22Rv1 (cell line): Measurements from ENCODE around the gene SDHAF4.

Source experiments
- ZFX ChIP-seq: fragments of 450-650 bp; IDR thresholded peaks from 2 replicates; pipeline ENCODE4 v1.6.1; 2017; ENCODE audit warnings: antibody characterized with exemption, borderline replicate concordance
- TF ChIP-seq, protein P1 (sequence below): fragments of 450-650 bp; IDR thresholded peaks from 2 replicates; pipeline ENCODE4 v1.5.1; 2017; ENCODE audit warnings: mild to moderate bottlenecking

DNA sequence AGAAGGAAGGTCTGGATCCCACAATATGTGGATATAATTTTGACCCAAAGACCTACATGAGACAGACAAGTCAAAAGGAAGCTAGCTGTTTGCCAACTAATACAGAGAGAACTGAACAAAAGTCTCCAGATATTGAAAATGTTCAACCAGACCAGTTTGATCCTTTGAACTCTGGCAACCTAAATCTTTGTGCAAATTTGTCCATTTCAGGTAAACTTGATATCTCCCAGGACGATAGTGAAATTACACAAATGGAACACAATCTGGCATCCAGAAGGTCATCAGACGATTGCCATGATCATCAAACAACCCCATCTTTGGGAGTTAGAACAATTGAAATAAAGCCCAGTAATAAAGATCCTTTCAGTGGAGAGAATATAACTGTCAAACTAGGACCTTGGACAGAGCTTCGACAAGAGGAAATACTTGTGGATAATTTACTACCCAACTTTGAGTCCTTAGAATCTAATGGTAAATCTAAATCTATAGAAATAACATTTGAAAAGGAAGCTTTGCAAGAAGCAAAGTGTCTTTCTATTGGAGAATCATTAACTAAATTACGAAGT, 41.9 kb upstream of the SDHAF4 start:
- TF ChIP-seq, protein P1, sequence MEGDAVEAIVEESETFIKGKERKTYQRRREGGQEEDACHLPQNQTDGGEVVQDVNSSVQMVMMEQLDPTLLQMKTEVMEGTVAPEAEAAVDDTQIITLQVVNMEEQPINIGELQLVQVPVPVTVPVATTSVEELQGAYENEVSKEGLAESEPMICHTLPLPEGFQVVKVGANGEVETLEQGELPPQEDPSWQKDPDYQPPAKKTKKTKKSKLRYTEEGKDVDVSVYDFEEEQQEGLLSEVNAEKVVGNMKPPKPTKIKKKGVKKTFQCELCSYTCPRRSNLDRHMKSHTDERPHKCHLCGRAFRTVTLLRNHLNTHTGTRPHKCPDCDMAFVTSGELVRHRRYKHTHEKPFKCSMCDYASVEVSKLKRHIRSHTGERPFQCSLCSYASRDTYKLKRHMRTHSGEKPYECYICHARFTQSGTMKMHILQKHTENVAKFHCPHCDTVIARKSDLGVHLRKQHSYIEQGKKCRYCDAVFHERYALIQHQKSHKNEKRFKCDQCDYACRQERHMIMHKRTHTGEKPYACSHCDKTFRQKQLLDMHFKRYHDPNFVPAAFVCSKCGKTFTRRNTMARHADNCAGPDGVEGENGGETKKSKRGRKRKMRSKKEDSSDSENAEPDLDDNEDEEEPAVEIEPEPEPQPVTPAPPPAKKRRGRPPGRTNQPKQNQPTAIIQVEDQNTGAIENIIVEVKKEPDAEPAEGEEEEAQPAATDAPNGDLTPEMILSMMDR, result no peak
- no peak for TF ChIP-seq ZFX
